OCI-M2 (cell line): ENCODE results near the gene GUCY1A2.

ENCODE experiments used
- DNase-seq: peaks from one replicate; lab custom pipeline; 2025; ENCODE audit not compliant: unreplicated experiment; lab: John Stamatoyannopoulos, UW

GUCY1A2 gene

DNA sequence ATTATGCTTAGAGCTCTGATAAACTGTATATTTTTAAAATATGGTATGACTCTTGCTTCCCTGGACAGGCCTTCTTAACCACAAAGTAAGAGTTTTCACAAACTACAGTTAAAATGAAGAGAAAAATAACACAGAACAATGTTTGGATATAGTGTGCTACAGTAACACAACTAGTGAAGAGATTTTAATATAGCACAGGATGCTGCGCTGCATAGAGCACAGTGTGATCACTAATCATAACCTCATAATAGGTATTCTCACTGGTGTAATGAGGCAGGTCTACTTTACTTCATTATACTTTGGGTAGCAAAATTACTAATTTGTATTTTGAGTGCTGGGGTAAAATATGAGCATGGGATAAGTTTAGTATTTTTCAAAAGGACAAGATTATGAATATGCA lies 256.5 kb downstream of the GUCY1A2 start:
- no peak for DNase-seq

DNA sequence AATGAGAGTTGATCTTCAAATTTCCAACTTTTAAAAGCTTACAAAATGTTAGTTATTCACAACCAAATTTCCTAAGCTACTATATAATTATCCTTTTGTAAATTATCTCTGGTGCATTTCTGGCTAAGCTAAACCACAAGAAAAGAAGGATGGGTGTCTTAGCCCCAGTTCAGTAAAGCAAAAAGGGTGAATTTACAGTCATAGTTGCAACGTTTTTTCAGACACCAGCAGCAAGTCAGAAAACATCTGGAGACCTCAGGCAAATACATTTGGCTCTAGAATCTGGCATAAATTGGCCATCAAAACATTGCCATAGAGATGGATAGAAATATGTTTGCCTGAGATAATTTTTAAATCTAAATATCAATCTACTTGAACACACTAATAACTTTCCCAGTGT lies 257.0 kb downstream of the GUCY1A2 start:
- no peak for DNase-seq

DNA sequence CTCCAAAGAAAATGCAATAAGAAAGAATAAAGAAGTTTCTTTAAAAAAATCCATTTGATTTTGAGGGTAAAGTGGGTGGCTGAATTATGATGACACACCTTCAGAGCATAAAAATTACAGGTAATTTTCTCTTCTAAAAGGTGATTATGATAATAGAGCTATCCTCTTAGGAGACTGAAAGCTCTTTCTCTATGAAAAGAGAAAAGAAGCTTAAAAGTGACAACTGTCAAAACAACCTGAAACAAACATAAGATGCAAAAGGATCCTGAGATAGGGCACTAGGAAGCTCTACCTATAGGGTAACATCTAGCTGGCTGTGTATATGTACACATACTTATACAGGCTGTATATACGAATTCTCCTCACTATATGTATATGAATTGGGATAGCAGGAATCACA lies 270.2 kb downstream of the GUCY1A2 start:
- DNase-seq = no peak

DNA sequence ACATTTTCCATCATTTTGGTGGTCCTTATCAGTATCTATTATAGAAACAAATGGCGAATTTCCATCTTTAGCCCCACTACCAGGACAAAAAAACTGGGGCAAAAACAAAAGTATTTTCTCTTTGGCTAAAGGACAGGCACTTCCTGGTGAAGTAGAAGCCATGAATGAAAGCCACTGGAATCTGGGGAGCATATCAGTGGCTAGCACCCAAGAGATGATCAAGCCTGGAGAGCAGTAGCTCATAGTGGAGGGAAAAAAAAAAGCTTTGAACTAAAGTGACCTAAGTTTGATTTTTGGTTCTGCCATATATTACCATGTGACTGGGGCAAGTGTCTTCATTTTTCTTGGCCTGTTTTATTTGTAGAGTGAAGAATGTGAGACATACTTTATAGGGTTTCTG lies 272.3 kb downstream of the GUCY1A2 start:
- DNase-seq = no peak

DNA sequence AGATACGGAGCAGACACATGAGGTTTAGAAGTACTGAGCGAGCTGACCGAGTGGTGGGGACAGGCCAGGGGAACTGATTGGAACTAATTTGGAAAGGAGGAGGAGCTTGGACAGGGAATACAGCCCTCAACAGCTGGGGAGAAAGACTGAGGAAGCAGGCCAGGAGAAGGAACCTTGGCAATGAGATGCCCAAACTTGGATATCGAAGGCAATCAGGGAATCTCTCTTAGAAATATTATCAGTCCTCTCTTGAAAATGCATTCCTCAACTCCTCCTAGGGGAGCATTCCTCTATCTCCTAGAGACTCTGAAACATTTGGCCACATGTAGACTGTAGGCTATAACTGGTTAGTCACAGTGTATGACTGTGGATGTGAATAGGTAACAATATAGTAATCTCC lies 284.6 kb downstream of the GUCY1A2 start:
- no peak for DNase-seq

DNA sequence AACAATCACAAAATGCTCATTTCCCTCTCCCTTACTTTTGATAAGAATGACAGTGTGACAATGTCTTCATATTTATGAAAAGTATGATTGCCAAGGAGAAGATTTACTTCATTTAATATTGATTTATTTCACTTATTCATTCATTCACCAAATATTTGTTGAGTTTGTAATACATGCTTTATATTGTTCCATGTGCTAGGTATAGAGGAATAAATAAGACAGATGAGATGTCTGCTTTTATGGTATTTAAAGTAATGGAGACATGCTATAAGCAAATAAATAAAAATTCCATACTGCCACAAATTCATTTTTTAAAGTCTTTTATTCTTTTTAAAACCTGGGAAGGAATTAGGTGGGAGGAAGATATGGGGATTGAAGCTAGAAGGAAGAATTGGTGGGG lies 289.4 kb downstream of the GUCY1A2 start:
- DNase-seq = no peak

DNA sequence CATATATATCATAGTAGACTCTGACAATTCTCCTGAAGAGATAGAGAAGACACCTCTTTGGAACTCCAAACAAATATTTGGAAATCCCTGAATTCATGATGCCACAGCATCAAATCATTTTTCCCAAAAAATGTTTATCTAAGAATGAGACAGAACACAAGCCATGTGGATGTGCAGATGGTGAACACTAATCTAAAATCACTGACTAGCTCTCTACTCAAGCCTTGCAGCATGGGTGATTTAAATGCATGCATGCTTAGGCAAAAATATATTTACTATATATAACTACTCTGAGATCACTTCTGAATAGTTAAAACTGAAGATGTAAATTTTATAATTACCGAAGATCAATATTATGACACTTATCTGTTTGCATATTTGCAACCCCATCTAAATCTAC lies 289.9 kb downstream of the GUCY1A2 start:
- DNase-seq = no peak

DNA sequence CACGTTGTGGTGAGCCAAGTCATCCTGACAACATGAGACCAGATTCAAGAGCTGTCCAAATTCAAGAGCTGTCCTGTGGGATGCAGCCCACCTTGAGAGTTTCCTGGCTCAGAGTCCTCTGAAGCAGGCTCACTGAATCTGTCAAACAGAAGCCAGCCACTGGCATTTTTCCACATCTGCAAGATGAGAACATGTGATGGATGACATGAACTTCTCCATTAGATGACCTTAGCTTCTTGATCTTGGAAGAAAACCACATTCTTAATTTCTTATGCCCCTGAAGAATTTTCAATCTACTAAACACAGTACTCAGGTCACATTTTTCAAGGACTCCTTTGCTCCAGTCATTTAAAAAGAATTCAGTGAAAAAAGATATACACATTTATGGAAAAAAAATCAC lies 291.0 kb downstream of the GUCY1A2 start:
- DNase-seq = no peak

DNA sequence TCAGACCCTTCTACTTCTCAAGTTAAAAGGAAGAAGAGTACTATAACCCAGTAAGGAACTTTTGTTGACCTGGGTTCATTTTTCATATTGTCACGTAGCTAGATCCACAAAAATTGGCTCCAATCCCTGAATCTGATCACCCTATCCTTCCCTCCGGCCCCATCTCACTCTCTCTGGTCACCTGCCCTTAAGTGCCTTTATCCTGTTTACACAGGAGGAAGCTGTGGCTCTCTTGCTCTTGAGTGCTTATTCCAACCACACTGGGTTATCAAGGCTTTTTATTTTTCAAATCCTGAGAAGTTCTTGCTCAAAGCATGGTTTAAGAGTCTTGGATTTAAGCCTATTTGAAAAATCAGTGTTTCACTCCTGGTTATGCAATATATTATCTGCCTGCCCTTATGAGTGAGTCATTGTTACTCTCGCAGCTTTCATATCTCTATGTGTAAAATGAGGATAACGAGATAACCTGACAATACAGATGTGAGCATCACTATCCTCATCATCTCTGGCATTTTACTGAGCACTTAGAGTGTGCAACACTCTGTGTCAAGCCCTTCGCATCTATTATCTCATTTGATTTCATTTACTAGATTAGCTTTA lies 293.9 kb downstream of the GUCY1A2 start:
- DNase-seq = no peak

DNA sequence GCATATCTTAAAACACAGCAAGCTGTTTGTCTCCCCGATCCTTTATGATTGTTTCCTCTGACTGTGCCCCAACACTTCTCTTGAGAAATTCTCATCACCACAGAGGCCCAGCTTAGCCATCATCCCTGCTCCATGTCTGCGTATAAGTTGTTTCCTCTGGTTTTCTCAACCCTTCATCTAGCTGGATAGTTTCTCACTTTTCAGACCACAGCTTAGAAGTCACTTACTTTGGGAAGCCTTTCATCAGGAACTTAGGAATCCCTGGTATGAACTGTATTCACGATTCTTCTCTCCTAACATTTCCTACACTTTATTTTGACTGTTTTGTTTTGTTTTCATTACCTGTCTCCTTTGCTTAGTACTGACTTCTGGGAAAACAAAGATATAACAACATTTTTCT lies 295.2 kb downstream of the GUCY1A2 start:
- DNase-seq = no peak

DNA sequence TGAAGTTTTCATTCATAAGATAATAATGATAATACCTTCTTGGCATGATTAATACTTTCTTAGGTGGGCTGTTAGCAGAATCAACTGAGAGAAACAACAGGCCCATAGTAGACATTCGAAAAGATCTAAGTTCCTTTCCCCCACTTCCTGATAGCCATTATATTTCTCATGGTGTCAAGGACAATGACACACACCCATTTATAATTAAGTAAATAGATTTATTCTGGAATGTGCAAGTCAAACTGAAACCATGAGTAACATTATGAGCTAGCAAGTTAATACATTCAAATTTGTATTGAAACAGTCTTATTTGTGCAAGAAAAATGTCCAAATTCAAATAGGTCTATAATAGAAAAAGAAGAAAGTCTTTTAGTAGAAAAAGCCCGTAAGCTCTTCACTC lies 301.1 kb downstream of the GUCY1A2 start:
- no peak for DNase-seq

DNA sequence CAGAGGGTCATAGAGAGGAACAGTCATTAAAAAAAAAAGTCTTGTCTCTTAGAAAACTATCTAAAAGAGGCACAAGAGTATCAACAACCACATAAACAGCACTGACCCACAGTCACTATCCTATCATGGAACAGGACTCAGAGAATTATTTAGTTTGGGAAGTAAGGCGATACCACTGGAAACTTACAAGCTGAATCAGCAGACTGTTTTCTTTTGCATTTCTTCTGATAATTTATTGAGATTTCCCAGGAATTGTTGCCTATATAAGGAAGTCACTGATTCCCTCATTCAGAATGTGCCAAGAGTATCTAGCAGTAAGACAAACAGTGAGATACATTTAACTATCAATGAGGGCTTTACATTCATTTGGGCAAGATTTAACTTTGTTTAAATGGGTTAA lies 304.1 kb downstream of the GUCY1A2 start:
- DNase-seq = no peak

DNA sequence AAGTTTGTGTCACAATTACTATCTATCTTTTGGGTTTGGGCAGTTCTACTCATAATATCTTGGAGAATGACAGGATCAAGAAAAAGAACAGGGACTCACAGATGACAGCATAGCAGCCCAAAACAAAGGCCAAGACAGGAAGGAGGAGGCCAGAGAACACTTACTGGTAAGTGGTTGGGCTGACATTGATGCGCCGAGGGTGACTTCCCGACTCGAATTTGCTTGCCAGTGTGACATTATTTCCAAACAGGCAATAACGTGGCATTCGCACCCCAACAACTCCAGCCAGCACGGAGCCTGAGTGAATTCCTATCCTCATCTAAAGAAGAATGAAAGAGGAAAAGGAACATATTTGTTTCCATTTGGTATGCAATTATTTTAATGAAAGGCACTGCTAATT lies 309.9 kb downstream of the GUCY1A2 start:
- DNase-seq = no peak

DNA sequence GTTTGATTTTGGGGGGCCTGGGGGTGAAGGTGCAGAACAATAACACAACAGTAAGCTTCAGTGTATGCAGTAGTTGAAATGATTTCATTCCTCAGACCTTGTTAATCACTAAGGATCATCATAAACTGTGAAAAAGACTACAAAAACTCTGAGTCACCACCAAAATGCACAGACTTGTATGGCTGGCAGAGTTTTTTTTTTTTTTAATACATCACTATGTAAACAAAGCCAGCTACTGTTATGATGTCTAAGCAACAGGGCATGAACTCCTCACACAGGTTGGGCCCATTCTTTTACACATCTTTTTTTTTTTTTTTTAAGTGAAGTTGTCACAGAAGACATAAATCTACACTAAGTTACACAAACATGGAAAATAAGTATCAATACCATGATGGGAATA lies 311.9 kb downstream of the GUCY1A2 start:
- DNase-seq = no peak

DNA sequence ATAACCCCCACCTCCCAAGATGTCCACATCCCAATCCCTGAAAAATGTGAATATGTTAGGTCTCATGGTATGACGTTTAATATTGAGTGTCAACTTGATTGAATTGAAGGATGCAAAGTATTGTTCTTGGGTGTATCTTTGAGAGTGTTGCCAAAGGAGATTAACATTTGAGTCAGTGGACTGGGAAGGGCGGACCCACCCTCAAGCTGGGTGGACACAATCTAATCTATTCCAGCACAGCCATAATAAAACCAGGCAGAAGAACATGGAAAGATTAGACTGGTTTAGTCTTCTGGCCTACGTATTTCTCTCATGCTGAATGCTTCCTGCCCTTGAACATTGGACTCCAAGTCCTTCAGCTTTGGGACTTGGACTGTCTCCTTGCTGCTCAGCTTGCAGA lies 315.5 kb downstream of the GUCY1A2 start:
- no peak for DNase-seq

DNA sequence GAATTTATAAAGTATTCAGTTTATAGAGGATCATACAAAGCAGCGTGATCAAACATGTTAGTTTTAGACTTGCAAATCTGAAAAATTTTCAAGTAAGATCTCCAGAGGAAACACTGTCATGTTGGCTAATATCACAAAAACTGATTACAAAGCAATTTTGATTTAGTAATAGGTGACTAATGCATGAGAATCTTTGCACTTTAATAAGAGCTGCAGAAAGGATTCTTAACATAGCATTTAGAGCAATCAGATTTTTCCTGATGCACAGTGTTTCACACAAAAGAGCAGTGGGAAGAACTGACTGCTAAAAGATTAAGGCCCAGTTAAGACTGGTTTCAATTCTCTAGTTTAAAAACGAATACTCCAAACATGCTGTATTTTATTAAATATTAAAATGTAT lies 321.2 kb downstream of the GUCY1A2 start:
- no peak for DNase-seq

DNA sequence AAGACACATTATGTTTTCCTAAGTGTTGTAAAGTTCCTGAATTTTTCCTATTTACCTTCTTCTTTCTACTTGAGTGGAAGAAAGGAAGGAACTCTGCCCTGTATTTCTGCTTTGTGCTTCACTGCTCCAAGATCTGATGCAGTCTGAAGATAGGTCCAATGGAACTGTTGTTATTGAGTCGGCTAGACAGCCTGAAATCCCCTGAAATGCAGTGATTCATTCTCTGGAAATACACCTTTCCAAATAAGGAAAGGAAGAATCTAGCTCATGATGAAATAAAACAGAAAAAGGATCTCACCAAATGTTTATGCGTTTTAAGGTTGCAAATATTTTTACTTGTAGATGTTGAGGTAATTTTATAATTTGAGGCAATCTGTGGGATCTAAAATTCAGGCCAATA lies 322.8 kb downstream of the GUCY1A2 start:
- DNase-seq = no peak

DNA sequence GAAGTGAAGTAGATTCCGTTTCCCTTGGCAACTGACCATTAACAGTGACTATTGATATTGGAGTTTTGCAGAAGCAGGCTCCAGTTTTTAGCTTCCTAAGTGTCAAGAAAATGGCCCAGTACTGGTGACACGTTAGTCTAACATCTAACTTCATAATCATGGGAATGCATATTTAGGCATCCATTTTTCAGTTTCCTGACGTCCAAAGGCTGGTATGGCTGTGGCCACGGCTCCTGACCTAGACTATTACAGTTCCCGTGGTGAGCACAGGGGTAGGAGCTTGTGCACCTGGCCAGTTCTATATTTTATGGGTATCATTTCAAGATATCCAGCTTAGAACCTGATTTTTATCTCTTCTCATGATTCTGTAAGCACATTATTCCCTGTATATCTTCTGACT lies 323.8 kb downstream of the GUCY1A2 start:
- no peak for DNase-seq

DNA sequence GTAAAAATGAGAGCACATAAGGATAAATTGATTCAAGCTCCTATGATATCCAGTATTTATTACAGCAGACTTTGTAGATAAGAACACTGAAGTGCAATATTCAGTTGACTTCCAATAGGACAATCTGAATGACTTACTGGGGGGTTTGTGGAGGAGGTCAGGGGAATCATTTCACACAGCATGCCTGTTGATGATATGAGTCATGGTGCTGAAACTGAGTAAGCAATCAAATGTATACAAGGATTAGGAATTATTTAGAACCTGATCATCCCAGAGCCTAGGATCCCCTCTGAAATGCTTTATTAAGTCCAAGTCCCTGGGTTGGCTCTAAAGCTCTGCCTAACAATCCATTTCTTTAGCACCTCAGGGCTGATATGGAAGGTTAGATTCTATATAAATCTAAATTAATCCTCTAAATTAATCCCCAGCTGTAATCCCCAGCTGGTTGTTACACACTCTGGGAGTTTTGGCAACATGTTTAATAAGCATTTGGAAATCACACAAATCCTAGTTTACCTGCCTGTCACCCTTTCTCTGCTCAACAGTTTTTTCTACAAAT lies 326.4 kb downstream of the GUCY1A2 start:
- no peak for DNase-seq

DNA sequence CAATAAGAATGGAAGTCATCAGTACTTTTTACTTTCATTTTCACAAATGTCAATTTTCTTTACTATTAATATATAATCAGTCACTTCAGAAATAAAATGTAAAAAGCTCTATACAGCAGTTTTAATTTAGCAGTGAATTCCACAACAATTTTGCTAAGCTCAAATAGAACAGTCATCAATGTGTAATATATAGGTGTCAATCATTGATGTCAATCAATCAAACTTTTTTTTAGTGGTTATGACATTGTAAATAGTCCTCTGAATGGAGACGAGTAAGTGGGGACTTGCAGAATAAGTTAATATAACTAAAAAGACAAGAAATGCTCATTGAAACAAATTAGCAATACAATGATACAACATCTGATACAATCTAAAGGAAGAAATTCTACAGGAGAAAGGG lies 327.4 kb downstream of the GUCY1A2 start:
- no peak for DNase-seq

DNA sequence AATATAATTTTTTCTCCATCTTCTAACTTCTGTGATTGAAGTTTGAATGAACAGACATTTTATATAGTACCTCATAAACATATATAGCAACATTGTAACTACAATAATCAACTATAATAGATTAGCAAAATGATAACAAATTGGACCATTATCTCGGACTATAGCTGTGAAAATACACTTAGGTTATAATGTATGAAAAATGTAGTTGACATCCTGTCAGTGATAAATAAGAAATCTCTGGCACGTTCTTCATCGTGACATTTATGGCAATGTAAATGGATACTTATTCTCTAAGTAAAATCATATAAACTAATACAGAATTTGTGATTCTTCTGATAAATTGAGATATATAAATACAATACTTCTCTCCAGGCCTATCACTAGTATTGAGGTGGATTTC lies 333.3 kb downstream of the GUCY1A2 start:
- DNase-seq = no peak

DNA sequence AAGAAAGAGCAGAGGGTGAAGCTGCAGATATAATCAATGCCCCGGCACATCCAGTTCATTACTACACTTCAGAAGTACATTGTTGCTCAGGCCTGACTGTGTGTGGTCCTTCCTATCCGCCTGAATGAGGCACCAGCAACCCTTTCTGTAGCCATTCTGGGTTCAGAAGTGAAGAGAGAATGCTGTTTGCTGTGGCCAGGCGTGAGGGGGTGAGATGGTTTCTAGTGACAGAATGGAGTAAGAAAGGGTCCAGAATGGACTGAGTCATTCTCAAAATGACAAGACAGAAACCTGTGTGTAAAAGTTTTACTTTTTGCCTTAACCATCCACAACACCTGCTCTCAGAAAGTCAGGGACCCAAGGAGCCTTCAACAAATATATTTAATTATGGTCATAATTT lies 334.8 kb downstream of the GUCY1A2 start:
- DNase-seq = no peak

DNA sequence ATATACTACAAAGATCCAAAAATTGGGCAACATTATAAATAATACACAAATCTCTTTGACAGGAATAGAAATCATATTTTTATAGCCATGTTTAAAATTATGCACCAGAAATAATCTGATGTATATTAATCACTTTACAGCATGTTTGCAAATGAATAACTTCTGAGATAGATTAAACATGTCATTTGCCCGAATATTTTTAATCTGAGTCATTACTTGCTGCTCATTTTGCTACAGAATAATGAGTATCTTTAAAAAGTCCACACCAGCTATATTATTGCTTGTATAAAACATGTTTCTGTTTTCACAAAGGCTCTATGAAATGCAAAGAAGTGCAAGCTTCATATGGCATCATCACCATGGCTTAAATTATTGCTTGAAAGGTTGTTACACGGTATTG lies 336.8 kb downstream of the GUCY1A2 start:
- DNase-seq = no peak

DNA sequence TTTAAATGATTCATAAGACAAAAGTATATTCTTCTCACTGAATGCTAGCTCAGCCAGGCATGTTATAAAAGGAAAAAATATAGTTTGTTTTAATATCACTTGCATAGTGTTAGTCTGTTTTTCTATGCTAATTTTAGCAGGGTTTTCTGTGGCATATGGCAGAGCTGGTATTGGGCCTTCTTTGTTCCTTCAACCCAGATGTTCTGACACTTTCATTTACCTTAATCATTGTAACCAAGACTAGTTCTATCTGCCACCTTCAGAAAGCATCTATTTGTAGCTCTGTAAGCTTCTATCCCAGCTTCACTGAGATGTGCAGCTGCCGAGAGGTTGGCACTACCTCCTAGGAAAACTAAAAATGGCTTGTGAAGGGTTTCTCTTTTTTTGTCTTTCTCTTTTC lies 338.7 kb downstream of the GUCY1A2 start:
- DNase-seq = no peak
